ENCODE results near the gene SPTBN5. TPM values are rescaled to one million over a fixed set of nuclear protein-coding genes. Genes with fewer than 3 reads are reported as not detected.
"Not testable (repeated sequence)": the region's sequence is repeated elsewhere in the genome, so short reads cannot be mapped to it uniquely, and the experiment has no call there.

Gene SPTBN5
- total RNA-seq, 1 donor from 2014 or later, result 4.2 TPM

- H3K27me3 Mint-ChIP-seq, result no peaks in the 10 kb centered on the region
- no peaks in the 10 kb centered on the region for H3K9me3 Mint-ChIP-seq
- no peak for TF ChIP-seq CTCF (conservative IDR thresholded peaks at IDR 0.05)
- H3K4me1 Mint-ChIP-seq (ENCODE audit: unreplicated experiment), result peaks cover 15% of the 10 kb centered on the region
- peak overlapping the region; percentile 11 for H3K4me3 Mint-ChIP-seq
- H3K36me3 Mint-ChIP-seq, result peaks cover 12% of the 10 kb centered on the region
- H3K27ac Mint-ChIP-seq, result peak overlapping the region; percentile 71
- no peak for DNase-seq (ENCODE audit: extremely low spot score, unreplicated experiment)
Measured at GRCh38 chr15:41836713-41837454, 57.0 kb downstream of the SPTBN5 start.

GRCh38 chr15:41836073-41836472, 57.8 kb downstream of the SPTBN5 start:
- Mint-ChIP-seq H3K4me3 (no peak overlapping the region), H3K36me3 (peaks cover 12% of the 10 kb centered on the region), H3K27ac (no peak overlapping the region), H3K4me1 (ENCODE audit: unreplicated experiment) (peaks cover 15% of the 10 kb centered on the region), H3K27me3 (no peaks in the 10 kb centered on the region), H3K9me3 (no peaks in the 10 kb centered on the region)
- no peak for DNase-seq (ENCODE audit: extremely low spot score, unreplicated experiment)
- TF ChIP-seq CTCF (conservative IDR thresholded peaks at IDR 0.05), result no peak

GRCh38 chr15:41834096-41834495, 59.8 kb downstream of the SPTBN5 start:
- H3K27ac Mint-ChIP-seq, result peak overlapping the region; percentile 50
- H3K4me1 Mint-ChIP-seq (ENCODE audit: unreplicated experiment), result peaks cover 15% of the 10 kb centered on the region
- peaks cover 12% of the 10 kb centered on the region for H3K36me3 Mint-ChIP-seq

GRCh38 chr15:41832875-41833274, 61.0 kb downstream of the SPTBN5 start:
- Mint-ChIP-seq H3K27ac (peak overlapping the region; percentile 98), H3K4me3 (peak overlapping the region; percentile 77), H3K4me1 (ENCODE audit: unreplicated experiment) (peaks cover 21% of the 10 kb centered on the region)

More at GRCh38 chr15:41834096-41834495, 59.8 kb downstream of the SPTBN5 start:
- no peaks in the 10 kb centered on the region for H3K9me3 Mint-ChIP-seq
- no peak for DNase-seq (ENCODE audit: extremely low spot score, unreplicated experiment)
- TF ChIP-seq CTCF (conservative IDR thresholded peaks at IDR 0.05), result no peak
- no peak overlapping the region for H3K4me3 Mint-ChIP-seq
- H3K27me3 Mint-ChIP-seq, result no peaks in the 10 kb centered on the region

GRCh38 chr15:41832208-41832607, 61.6 kb downstream of the SPTBN5 start:
- Mint-ChIP-seq H3K27me3 (no peaks in the 10 kb centered on the region), H3K4me1 (ENCODE audit: unreplicated experiment) (peaks cover 21% of the 10 kb centered on the region), H3K4me3 (peak overlapping the region; percentile 77), H3K27ac (peak overlapping the region; percentile 98), H3K9me3 (no peaks in the 10 kb centered on the region), H3K36me3 (peaks cover 10% of the 10 kb centered on the region)
- no peak for TF ChIP-seq CTCF (conservative IDR thresholded peaks at IDR 0.05)
- no peak for DNase-seq (ENCODE audit: extremely low spot score, unreplicated experiment)

More at GRCh38 chr15:41832875-41833274, 61.0 kb downstream of the SPTBN5 start:
- no peaks in the 10 kb centered on the region for H3K27me3 Mint-ChIP-seq
- H3K36me3 Mint-ChIP-seq, result peaks cover 12% of the 10 kb centered on the region
- no peak for TF ChIP-seq CTCF (conservative IDR thresholded peaks at IDR 0.05)
- no peak for DNase-seq (ENCODE audit: extremely low spot score, unreplicated experiment)
- H3K9me3 Mint-ChIP-seq, result no peaks in the 10 kb centered on the region

GRCh38 chr15:41831291-41831690, 62.6 kb downstream of the SPTBN5 start:
- not testable (repeated sequence) for H3K4me3 Mint-ChIP-seq; H3K27ac Mint-ChIP-seq; H3K36me3 Mint-ChIP-seq; H3K9me3 Mint-ChIP-seq; DNase-seq (ENCODE audit: extremely low spot score, unreplicated experiment); H3K27me3 Mint-ChIP-seq
- peaks cover 21% of the 10 kb centered on the region for H3K4me1 Mint-ChIP-seq (ENCODE audit: unreplicated experiment)
